Measurements from ENCODE around the gene EDIL3.

The EDIL3 gene

DNA sequence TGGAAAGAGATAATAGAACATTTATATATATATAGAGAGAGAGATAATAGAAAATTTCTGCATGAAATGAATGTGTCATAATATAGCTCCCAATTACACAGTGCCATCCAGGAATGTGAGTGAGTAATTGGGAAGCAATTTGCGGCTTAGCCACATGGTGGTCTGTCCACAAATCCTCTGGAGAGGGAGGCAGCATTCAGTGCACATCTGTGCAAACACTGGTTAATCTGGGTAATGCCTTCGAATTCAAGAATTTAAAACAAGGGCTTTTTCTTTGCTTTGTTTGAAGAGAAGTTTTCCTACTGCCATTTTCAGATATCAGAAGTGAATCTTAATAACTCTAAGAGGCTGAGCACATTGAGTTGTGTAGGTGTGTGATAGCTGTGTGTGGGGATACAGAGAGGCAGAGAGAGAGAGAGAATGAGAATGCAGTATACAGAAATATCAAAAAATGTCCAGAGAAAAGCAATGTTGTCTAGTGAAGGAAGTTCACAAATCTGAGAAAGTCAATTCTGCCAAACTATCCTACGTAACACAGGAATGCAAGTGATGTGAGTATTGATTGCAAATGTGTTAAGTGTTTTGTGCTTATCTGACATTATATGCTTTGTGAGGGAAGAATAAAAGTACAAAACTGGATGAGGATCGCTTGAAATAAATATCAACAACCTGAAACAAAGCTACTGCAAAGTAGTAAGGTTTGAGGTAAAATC, 134.6 kb downstream of the EDIL3 start:
- TF ChIP-seq, protein P1, sequence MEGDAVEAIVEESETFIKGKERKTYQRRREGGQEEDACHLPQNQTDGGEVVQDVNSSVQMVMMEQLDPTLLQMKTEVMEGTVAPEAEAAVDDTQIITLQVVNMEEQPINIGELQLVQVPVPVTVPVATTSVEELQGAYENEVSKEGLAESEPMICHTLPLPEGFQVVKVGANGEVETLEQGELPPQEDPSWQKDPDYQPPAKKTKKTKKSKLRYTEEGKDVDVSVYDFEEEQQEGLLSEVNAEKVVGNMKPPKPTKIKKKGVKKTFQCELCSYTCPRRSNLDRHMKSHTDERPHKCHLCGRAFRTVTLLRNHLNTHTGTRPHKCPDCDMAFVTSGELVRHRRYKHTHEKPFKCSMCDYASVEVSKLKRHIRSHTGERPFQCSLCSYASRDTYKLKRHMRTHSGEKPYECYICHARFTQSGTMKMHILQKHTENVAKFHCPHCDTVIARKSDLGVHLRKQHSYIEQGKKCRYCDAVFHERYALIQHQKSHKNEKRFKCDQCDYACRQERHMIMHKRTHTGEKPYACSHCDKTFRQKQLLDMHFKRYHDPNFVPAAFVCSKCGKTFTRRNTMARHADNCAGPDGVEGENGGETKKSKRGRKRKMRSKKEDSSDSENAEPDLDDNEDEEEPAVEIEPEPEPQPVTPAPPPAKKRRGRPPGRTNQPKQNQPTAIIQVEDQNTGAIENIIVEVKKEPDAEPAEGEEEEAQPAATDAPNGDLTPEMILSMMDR (conservative IDR thresholded peaks at IDR 0.05; ENCODE audit: low read depth, low read length), result no peak
- H3K4me3 ChIP-seq (ENCODE audit: low read depth, low read length), result no peak overlapping the region
- DNase-seq (ENCODE audit: low read depth), result peak; percentile 90

DNA sequence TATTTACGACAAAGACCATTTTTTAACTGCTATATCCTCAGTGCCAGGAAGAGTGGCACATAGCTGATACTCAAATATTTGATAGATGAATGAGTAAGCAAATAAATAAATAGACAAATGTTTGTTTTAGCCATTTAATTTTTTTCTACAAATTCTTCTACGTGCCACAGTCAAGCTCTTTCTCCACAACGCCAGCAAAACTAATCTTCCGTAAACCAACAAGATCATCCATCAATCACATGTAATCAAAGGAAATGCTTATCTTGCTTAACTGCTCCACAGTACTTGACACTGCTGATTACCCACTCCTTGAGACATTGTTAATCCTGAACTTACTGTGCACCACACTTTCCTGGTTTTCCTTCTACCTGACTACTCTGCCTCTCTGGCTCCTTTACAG, 136.7 kb downstream of the EDIL3 start:
- DNase-seq (ENCODE audit: low read depth), result no peak
- TF ChIP-seq, protein P1 (conservative IDR thresholded peaks at IDR 0.05; ENCODE audit: low read depth, low read length), result no peak
- H3K4me3 ChIP-seq (ENCODE audit: low read depth, low read length), result no peak overlapping the region

DNA sequence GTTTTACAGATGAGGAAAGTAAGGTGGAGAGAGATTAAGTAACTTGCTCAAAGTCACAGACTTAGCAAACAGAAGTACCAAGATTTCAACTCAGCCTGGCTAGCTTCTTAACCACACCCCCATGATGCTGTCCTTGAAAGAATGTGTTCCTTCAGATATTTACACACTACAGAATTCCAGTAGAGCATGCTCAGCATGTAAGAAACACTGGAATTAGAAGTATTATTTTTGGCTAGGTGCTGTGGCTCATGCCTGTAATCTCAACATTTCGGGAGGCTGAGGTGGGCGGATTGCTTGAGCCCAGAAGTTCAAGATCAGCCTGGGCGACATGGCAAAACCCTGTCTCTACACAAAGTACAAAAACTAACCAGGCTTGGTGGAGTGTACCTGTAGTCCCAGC, 142.4 kb downstream of the EDIL3 start:
- DNase-seq (ENCODE audit: low read depth), result peak; percentile 91
- no peak overlapping the region for H3K4me3 ChIP-seq (ENCODE audit: low read depth, low read length)
- TF ChIP-seq, protein P1 (conservative IDR thresholded peaks at IDR 0.05; ENCODE audit: low read depth, low read length), result no peak

DNA sequence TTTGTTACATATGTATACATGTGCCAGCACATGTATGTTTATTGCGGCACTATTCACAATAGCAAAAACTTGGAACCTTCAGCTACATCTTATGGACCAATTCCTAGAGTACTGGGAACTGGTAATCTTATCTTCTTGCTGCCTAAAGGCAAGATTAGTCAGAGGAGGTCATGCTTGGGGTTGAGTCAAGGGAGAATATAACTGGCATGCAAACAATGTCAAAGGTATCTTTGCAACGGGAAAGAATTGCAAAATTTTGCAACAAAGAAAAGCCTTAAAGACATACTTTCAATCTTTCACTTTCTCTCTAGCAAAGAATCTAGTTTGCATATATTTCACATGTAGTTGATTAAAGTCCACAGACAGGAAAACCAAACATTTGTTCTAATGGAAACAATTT, 145.2 kb downstream of the EDIL3 start:
- TF ChIP-seq, protein P1 (conservative IDR thresholded peaks at IDR 0.05; ENCODE audit: low read depth, low read length), result no peak
- no peak overlapping the region for H3K4me3 ChIP-seq (ENCODE audit: low read depth, low read length)
- peak; percentile 87 for DNase-seq (ENCODE audit: low read depth)

DNA sequence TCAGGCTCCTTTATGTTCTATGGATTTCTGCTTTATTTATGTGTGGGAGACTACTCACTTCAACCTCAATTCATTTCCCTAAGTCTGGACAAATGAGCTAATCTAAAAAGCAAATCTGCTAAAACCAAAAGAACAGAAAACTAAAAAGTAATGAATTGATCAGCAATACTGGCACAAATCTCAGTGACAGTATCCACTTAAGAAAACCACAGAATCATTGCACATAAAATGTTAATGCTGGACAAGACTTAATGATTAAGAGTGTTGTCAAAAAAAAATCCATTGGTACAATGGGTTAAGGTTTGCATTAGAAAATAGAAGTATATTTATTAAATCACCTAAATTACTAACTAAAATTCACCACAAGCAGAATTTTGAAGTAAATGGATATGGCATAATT, 147.6 kb downstream of the EDIL3 start:
- TF ChIP-seq, protein P1 (conservative IDR thresholded peaks at IDR 0.05; ENCODE audit: low read depth, low read length), result no peak
- no peak overlapping the region for H3K4me3 ChIP-seq (ENCODE audit: low read depth, low read length)
- DNase-seq (ENCODE audit: low read depth), result no peak

DNA sequence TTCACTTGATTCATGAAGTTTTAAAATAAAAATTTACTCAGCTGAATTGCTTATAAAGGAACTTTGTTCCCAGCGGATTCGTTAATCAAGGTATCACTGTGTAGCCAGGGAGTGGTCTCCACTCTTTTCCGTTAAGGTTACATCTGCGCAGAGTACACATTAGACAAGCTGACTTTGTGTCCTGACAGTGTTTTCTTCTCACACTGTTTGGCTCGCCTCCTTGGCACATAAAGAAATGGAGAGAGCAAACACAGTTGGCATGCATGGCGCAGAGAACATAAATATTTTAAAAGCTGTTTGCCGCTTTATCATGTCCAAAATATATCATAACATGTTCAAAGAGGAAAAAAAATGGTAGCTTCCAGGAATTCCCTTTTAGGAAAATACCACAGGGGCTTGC, 153.2 kb downstream of the EDIL3 start:
- no peak for DNase-seq (ENCODE audit: low read depth)
- no peak overlapping the region for H3K4me3 ChIP-seq (ENCODE audit: low read depth, low read length)
- TF ChIP-seq, protein P1 (conservative IDR thresholded peaks at IDR 0.05; ENCODE audit: low read depth, low read length), result no peak

DNA sequence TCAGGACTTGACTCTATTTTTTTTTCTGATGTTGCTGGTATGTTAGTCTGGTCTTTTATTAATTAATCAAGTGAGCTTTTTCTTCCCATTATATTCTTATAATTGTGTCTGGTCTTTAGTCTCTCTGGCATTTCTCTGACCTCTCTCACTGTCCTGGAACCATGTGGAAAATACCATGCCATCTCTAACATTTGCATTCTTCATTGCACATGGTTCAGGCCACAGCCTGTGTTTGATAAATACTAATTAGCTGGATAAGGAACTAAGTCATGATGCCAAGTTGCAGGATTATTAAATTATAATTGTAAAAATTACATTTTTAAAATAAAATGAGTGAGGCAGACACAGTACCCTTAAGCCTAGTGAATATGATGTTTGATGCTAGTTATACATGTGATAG, 155.6 kb downstream of the EDIL3 start:
- TF ChIP-seq, protein P1 (conservative IDR thresholded peaks at IDR 0.05; ENCODE audit: low read depth, low read length), result no peak
- no peak for DNase-seq (ENCODE audit: low read depth)

More for the DNA sequence above, 155.6 kb downstream of the EDIL3 start:
- no peak overlapping the region for H3K4me3 ChIP-seq (ENCODE audit: low read depth, low read length)
